HG03575 (cell line): Measurements from ENCODE around the gene CACNG4.

Source experiments
- ATAC-seq: cut with Tn5 transposase; IDR thresholded peaks from one replicate; pipeline ENCODE4 v1.9.1; 2021; ENCODE audit not compliant: unreplicated experiment, insufficient number of reproducible peaks, low FRiP score; ENCODE audit errors: extremely low read depth

CACNG4 gene

DNA sequence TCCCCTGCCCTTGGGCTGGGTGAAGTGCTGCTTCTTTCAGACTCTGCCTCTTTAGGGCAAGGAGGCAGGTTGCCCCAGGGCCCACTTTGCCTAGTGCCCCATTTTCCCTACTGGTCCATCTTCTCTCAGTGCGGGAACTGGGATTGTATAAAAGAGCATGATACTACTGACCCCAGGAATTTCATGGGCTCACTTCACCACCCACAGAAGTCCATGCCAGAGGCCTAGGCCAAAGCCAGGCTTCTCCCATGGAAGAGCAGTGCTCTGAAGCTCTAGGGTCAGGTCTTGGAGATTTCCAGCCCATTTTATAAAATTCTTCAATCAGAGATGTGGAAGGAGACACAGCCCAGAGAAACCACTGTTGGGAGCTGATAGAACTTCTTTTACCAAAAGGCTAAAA lies 85.6 kb downstream of the CACNG4 start:
- no peak for ATAC-seq

DNA sequence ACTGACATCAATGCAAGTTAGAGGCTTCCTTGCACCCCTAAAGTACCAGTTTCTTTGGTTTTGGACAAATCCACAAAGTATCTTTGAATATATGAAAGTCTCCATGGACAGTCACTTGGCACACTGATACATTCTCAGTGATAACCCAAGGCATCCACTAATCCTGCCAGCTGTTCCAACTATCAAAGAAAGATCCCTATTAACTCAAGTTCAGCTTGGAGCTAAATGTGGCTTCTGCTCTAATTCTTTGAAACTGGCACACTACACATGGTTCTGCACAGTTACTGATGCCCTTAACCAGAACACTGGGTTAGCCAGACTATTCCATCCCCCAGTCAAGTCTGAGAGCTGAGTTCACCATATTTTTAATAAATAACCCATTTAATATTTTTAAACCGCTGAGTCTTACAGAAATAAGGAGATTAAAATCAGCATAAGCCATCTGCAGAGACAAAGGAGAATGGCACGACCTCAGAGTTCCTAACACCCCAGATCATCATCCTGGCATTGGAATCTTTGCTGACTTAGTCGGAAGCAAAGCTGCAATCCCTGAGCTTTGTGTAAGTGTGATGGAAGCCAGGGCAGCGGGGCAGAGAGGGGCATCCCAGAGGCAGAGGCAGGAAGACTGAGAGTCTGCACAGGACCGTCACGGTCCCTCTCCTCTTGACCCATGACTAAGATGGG lies 86.1 kb downstream of the CACNG4 start:
- ATAC-seq = no peak

DNA sequence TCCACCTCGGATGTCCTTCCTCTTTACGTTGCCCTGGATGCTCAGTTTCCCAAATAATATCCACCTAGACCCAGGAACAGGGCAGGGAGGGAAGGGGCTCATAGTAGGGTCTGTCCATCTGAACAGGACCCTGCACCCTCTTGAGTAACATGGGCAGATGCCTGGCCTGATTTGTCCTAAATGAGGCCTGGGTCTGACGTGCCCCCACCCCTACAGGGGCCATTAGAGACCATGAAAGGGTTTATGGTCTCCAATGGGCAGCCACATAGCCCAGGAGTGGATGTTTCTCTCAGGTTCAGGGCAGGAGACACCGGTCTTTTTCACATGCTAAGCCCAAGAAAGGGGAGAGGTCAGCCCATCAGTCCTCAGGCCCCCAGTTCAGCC lies 86.6 kb downstream of the CACNG4 start:
- ATAC-seq = no peak

GRCh38 chr17:67051837-67052236 lies 87.3 kb downstream of the CACNG4 start:
- no peak for ATAC-seq

DNA sequence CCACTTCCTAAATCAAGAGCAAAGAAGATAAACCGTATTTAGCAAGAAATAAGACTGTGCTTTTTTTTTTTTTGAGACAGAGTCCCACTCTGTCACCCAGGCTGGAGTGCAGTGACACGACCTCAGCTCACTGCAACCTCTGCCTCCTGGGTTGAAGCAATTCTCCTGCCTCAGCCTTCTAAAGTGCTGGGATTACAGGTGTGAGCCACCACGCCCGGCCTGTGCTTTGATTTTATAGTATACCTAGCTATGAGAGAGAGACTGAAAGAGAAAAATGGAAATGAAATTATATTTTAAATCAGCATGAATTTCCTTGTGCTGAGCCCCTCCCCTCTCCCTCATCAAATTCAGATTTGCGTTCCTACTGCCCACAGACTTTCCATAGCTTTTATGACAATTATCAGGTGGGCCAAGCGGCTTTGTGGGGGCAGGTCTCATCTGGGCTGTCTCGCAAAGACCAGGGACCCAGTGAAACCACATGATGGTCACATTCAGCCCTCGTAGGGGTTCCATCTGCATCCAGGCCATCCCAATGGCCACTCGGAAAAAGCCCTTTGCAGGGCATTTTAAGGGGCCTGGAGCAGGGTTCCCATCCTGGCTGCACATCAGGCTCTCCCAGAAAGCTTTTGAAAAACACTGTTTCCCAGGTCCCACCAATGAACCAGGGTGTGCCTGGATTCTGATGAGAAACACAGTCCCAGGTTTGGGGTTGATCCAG lies 88.4 kb downstream of the CACNG4 start:
- no peak for ATAC-seq

DNA sequence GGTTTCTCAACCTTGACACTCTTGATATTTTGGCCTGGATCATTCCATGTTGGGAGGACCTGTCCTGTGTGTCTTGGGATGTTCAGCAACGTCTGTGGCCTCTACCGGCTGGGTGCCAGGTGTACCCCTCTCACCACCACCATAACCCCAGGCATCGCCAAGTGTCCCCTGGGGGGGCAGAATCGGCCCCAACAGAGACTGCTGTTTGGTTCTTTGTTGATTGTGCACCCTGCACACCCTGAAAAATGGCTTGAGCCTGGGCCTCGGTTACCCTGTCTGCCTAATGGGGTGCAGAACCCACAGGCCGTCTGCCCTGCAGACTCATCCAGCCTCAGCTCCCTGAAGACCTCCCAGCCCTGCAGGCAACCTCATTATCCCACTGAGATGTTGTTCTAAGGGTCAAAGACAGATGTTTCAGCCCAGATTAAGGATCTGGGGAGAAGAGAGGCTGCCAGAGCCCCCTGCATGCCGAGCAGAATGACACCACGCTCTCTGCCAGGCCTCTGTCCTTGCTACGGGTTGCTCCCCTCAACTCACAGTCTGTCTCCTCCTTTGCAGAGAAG lies 89.0 kb downstream of the CACNG4 start:
- no peak for ATAC-seq

DNA sequence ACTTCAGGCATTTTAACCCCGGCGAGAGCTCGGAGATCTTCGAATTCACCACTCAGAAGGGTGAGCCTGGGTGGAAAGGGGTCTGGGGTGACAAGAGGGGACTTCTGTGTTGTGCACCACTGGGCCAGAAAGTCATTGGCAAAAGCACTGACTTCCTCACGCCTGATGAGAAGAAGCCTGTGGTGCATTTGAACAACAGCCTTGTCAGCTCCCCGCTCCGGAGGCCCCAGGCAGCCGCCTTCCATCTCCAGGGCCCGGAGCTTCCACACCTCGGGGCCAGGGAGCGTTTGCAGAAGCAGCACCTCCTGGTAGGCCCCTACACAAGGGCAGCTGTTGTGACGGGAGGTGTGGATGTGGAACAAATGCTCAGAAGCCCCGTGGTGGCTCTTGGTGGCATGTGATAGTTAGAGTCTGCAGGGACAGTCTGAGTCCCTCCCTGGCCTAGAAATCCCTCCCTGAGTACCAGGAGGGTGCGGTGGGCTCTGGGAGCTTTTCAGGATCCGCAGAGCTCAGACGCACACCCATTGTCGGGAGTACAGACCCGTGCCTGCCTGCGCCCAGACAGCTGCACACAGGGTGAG lies 89.6 kb downstream of the CACNG4 start:
- ATAC-seq = no peak

DNA sequence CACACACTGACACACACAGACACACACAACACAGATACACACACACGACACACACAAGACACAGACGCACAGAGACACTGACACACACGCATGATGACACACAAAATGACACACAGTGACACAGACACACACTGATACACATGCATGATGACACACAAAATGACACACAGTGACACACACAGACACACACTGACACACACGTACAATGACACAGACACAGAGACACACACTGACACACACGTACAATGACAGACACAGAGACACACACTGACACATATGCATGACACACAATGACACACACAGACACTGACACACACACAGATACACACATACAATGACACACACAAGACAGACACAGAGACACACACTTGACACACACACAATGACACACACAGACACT lies 90.1 kb downstream of the CACNG4 start:
- no peak for ATAC-seq

DNA sequence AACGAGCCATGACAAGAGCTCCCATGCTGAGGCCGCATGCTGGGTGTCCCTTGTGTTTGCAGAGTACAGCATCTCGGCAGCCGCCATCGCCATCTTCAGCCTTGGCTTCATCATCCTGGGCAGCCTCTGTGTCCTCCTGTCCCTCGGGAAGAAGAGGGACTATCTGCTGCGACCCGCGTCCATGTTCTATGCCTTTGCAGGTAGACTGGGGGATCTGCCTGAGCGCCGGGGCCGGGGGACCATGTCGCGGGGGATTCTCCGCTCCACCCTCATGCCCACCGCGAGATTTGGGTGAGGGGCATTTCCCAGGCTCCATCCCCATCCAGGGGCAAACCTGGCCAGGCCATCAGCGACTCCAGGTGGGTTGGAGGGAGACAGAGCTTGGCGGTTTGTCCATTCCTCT lies 90.5 kb downstream of the CACNG4 start:
- no peak for ATAC-seq

DNA sequence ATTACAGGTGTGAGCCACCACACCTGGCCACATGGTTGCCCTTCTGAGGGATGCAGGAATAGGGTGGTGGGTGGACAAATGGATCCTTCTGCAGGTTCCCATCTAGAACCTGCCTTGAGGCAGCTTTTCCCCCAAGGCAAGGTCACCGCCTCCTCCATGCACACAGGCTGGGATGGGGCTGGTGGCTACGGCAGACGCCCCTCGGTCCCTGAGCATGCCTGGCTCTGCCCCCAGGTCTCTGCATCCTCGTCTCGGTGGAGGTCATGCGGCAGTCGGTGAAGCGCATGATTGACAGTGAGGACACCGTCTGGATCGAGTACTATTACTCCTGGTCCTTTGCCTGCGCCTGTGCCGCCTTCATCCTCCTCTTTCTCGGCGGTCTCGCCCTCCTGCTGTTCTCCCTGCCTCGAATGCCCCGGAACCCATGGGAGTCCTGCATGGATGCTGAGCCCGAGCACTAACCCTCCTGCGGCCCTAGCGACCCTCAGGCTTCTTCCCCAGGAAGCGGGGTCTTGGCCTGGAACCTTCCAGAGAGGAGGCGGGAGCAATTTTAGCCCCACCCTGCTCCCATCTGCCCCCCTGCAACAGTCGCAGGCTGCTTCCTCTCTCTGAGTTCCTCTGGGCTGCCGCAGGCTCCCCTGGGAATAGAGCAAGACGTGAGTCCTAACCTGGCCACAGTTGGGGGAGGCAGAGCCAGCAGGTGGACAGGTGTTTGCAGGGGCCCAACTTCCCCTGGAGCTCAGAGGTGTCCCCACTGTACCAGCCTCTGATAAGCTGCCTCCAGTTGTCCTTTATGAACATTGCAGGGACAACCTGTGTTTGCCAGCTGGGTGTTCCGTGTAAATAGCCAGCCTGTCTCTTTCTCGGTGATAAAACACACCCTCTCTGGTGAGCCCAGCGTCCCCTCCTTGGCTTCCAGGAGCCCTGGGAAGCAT lies 91.6 kb downstream of the CACNG4 start:
- no peak for ATAC-seq

DNA sequence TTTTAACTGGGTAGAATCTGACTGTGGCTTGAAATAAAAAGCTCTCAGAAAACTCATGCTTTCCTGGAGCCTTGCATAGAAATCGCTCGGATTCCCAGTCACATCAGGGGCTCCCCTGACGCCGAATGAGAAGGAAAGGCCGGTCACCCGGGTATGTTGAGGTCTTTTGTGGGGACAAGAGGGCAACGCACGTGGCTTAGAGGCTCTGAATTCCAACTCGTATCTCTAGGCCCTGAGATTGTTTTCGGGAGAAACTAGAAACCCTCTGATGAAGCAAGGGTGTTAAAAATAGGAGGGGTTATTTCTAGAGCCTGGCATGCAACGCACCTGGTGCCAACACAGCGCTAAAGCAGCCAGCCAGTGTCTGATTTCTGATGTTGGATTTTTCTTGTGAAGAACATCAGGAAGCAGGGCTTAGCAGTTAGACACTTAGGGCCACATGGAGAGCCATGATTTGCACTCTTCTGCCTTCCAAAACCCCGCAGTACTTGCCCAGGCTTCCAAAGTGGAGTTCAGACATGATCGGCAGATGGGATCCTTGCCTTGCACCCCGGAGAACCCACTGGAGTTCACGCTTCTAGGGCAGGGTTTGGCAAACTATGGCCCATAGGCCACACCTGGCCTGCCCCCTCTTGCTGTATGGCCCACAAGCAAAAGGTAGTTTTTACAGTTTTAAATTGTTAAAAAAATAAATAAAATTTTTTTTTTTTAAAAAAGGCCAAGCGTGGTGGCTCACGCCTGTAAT lies 92.4 kb downstream of the CACNG4 start:
- ATAC-seq = no peak

DNA sequence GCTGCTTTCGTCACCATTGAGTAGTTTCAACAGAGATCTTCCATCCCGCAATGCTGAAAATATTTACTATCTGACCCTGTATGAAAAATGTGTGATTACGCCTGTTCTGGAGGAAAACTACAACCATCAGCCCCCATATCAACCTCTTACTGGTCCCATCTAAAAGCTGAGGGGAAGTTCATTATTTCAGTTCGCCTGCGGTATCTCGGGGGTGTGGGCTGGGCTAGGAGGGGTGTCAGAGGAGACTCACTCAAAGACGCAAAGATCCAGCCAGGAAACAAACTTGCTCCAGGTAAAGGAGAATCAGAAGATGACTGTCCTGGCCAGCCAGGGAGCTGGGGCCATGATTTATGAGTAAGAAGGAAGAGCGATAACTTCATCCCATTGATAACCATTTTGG lies 93.5 kb downstream of the CACNG4 start:
- no peak for ATAC-seq

GRCh38 chr17:67059372-67059771 lies 94.9 kb downstream of the CACNG4 start:
- no peak for ATAC-seq

- ATAC-seq = no peak
Measured at GRCh38 chr17:67063141-67063540, 98.6 kb downstream of the CACNG4 start.

- no peak for ATAC-seq
Measured at GRCh38 chr17:67066717-67067116, 102.2 kb downstream of the CACNG4 start.

DNA sequence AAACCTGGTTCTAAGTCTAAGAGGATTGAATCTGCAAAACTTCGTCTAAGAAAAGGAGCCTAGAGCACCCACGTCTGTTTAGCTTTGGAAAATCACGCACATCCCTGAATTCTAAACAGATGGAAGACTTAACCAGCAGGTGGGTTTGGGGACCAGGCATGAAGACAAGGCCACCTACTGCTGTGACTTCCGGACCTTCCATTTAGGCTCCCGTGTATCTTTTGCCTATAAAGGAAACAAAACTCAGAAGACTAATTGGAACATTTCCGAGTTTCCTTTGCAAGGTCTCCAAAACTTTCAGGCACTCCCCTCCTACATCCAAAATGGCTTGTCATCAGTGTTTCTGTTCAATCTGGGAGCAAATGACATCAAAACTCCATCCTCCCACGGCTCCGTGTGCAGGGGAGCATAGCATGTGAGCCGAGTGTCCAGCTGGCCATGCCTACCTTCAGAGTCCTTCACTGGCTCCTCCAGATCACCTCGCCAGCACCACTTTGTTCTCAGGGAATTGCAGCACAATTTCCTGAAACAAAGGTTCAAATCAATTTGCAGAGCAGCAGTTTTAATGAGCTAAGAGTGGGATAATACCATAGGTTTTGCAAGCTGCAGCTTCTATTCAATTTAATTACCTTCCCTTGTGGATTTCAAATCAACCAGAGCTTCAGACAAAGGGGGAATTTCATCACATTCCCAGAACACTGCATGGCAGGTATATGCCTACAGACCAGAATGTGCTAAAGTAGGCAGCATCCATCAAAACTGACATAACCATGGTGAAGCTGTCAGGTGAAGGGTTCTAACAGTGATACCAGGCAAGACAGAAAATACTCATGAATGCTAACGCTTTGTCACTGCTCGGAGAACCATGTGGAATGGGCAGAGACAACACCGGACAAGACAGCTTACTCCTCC lies 103.3 kb downstream of the CACNG4 start:
- no peak for ATAC-seq

- ATAC-seq = no peak
Measured at GRCh38 chr17:67068999-67069398, 104.5 kb downstream of the CACNG4 start.
